Choroid plexus epithelial cell (primary cell): ENCODE measurements around the gene FBXO40.

Source experiments
- DNase-seq: peaks from one replicate; pipeline ENCODE4 v3.0.0-alpha.2; 2010; ENCODE audit warnings: low read depth
- H3K4me3 ChIP-seq: 2 replicates; pipeline ENCODE4 v1.5.1; 2011; ENCODE audit warnings: low read depth, mild to moderate bottlenecking, control low read depth, low read length, moderate library complexity
- CTCF ChIP-seq: conservative IDR thresholded peaks from 2 replicates; pipeline ENCODE4 v1.5.1; 2011; ENCODE audit warnings: low read depth, mild to moderate bottlenecking, control low read depth, inconsistent platforms, low read length, moderate library complexity

FBXO40 gene

DNA sequence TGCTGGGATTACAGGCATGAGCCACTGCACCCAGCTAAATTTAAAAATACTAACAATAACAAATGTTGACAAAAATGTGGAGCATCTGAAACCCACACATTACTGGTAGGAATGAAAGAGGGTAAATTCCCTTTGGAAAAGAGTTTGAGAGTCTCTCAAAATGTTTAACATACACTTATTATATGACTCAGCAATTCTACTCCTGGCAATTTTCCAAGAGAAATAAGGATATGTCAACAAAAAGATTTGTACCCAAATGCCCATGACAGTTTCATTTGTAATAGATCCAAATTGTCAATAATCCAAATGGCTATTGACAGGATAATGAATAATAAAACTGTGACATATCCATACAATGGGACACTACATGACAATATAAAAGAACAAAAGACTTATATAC lies 58.5 kb downstream of the FBXO40 start:
- peak; percentile 29 for DNase-seq
- no peak for TF ChIP-seq CTCF
- H3K4me3 ChIP-seq = no peak overlapping the region

DNA sequence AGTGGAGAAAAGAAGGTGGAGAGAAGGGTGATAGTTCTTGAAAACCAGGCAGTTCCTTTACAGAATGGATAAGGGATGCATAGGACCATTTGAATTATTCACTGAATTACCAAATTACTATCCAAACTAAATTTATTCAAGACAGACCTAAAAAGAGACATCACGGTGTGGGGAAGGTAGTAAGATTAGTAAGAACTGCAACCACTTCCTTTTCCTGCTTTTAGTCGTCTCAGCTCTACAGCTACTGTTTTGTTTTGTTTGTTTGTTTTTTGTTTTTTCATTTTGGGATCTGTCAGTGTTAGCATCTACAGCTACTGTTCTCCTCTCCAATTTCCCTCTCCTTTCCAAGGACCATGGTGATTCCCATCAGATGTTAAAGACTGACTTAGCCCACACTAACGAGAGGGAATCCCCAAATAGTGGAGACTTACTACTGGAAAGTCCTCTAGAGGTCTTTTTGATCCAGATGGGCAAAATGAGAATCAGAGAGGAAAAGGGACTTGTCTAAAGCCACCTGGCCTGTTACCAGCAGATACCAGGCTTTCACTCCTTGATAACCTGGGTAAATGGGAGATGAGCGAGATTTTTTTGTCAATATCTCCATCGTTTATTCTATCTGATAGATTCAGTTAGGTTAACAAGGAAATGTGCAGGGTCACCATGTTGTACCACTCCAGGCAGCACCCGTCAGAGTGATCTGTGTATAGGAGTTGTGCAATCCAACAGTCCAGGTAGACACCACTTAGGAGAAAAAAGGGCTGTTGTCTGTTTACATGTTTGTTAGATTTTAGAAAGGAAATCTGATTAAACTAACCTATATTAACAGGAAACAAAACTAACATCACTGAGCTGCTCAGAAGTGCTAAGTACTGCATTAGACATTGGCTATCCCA lies 61.6 kb downstream of the FBXO40 start:
- TF ChIP-seq CTCF = no peak
- no peak for DNase-seq
- H3K4me3 ChIP-seq = no peak overlapping the region

- DNase-seq = no peak
- no peak for TF ChIP-seq CTCF
- no peak overlapping the region for H3K4me3 ChIP-seq
Observed at GRCh38 chr3:121658716-121659435, 65.7 kb downstream of the FBXO40 start.

DNA sequence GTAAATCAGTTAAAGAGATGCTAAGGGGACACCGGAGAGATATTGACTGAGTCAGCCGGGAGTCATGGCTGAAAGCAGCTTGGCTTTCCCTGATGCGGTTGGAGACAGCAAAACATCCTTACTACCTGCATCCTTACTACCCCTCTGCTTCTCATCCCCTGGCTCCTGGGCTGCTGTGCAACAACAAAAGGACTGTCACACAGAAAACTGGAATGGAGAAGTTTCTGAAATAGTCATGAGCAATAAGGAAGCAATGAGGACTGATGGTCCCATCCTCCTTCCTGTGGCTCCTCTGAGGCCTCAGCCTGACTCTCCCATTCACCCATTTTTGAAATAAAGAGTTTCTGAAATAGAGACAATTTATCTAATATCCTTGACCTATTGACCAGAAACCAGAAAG lies 66.4 kb downstream of the FBXO40 start:
- DNase-seq = no peak
- H3K4me3 ChIP-seq = no peak overlapping the region
- TF ChIP-seq CTCF = no peak

GRCh38 chr3:121660356-121661171 lies 67.4 kb downstream of the FBXO40 start, which contains the start of gene HCLS1:
Gene HCLS1, minus strand, starts transcription at chr3:121660903. Its CDS starts 2,556 bp downstream, at chr3:121658347.
- TF ChIP-seq CTCF = no peak
- peak; percentile 20 for DNase-seq
- H3K4me3 ChIP-seq = no peak within 1 kb of the TSS

- H3K4me3 ChIP-seq = no peak overlapping the region
- no peak for DNase-seq
- TF ChIP-seq CTCF = no peak
Observed at GRCh38 chr3:121661376-121661775, 68.2 kb downstream of the FBXO40 start.
